HepG2 (cell line): Measurements from ENCODE around the gene LYZ. TPM values are rescaled to one million over a fixed set of nuclear protein-coding genes. Genes with fewer than 3 reads are reported as not detected.
A peak's percentile ranks its signal among the peaks of the same experiment; 100 is the strongest.

ENCODE experiments used
- FOSL1 ChIP-seq: sonication (generic); formaldehyde crosslinking; IDR thresholded peaks from 2 replicates; pipeline ENCODE4 v1.9.0; 2021; ENCODE audit warnings: missing genetic modification reagents, borderline replicate concordance
- FOXJ3 ChIP-seq: sonication (generic); formaldehyde crosslinking; IDR thresholded peaks from 2 replicates; pipeline ENCODE4 v1.4.0; 2020; ENCODE audit warnings: missing genetic modification reagents, mild to moderate bottlenecking, borderline replicate concordance
- HNRNPH1 ChIP-seq: fragments of 200-400 bp; formaldehyde crosslinking; optimal IDR thresholded peaks from 2 replicates; pipeline ENCODE3; 2017; ENCODE audit warnings: mild to moderate bottlenecking, low read depth, low read length
- MATR3 ChIP-seq: sonication (generic); formaldehyde crosslinking; IDR thresholded peaks from 2 replicates; pipeline ENCODE4 v1.4.0; 2020; ENCODE audit warnings: missing genetic modification reagents
- MIER2 ChIP-seq: IDR thresholded peaks from 2 replicates; pipeline ENCODE4 v1.6.1; 2016; ENCODE audit warnings: missing biosample characterization, missing genetic modification reagents
- NRL ChIP-seq: sonication (generic); formaldehyde crosslinking; IDR thresholded peaks from 2 replicates; pipeline ENCODE4 v1.5.0; 2020; ENCODE audit warnings: missing genetic modification reagents, mild to moderate bottlenecking, moderate library complexity, borderline replicate concordance
- SKI ChIP-seq: fragments of 450-650 bp; IDR thresholded peaks from one replicate; pipeline ENCODE4 v1.6.1; 2018; ENCODE audit warnings: mild to moderate bottlenecking; ENCODE audit not compliant: partially characterized antibody
- polyA plus RNA-seq, 8 experiments: library from polyadenylated mRNA; depleted of rRNA in 3 of 8; stranded (reverse) in 7 of 8; unstranded in 1 of 8; fragments of >200 nt; fragmentation: Illumina TruSeq in 4 of 8; extraction: Trizol in 4 of 8; gene quantifications; 2 replicates each; pipeline versions ENCODE4 v1.2.1 to v1.2.3, GENCODE V29; 2011 to 2016; ENCODE audit warnings: low read depth in 4 of 8, missing spikeins in 1 of 8, mixed read lengths in 1 of 8; ENCODE audit not compliant: insufficient read depth in 1 of 8
- total RNA-seq, 5 experiments: library from RNA; depleted of rRNA; stranded (reverse); fragments of >200 nt; fragmentation: Illumina TruSeq; extraction: Trizol; gene quantifications; 2 replicates each; pipeline ENCODE4 v1.2.3, GENCODE V29; 2016; ENCODE audit warnings: low read depth in 1 of 5
- TF ChIP-seq, protein P1 (sequence below): sonication (generic); formaldehyde crosslinking; IDR thresholded peaks from 2 replicates; pipeline ENCODE4 v1.8.0; 2022; ENCODE audit warnings: mild to moderate bottlenecking, missing genetic modification reagents
- TF ChIP-seq, protein P2 (sequence below): sonication (generic); formaldehyde crosslinking; IDR thresholded peaks from 2 replicates; pipeline ENCODE4 v1.4.0; 2020; ENCODE audit warnings: missing genetic modification reagents
- TF ChIP-seq, protein P3 (sequence below): sonication (generic); formaldehyde crosslinking; IDR thresholded peaks from 2 replicates; pipeline ENCODE4 v1.4.0; 2020; ENCODE audit warnings: missing genetic modification reagents, borderline replicate concordance
- TF ChIP-seq, protein P4 (sequence below): sonication (generic); formaldehyde crosslinking; IDR thresholded peaks from 2 replicates; pipeline ENCODE4 v1.4.0; 2020; ENCODE audit warnings: mild to moderate bottlenecking, missing genetic modification reagents
- TF ChIP-seq, protein P5 (sequence below): IDR thresholded peaks from 2 replicates; pipeline ENCODE4 v1.6.1; 2016; ENCODE audit warnings: missing biosample characterization, missing genetic modification reagents, low read depth

LYZ gene
- total and polyA plus RNA-seq, 2 of the 13 experiments (the other 11 are each of a cell fraction or from before 2014, with no cell fraction given): 1,788 to 2,054 TPM

DNA sequence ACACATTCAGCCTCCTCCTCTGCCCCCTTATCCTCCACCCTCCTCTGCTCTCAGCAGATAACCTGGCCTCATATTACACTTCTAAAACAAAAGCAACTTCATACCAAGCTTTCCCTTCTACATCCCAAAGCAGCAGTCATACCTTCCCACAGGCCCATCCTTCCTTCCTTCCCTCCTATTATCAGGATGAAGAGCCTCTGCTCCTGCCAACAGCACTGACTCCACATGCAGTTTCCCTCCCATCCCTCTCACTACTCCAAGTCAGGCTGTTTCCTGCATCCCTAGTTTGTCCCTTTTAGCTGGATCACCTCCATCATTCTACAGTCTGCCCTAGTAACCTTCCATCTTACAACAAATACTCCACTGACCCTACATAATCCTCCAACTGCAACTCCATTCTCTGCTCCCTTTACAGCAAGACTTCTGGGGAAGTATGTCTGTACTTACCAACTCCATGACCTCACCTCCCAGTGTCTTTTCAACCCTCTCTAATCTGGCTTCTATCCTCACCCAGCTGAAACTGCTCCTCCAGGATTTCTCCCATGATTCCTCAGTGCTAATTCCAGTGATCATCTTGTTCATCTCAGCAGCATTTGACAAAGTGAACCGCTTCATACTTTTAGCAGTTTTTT lies 6.5 kb downstream of the LYZ start (continued):
- TF ChIP-seq, protein P1, sequence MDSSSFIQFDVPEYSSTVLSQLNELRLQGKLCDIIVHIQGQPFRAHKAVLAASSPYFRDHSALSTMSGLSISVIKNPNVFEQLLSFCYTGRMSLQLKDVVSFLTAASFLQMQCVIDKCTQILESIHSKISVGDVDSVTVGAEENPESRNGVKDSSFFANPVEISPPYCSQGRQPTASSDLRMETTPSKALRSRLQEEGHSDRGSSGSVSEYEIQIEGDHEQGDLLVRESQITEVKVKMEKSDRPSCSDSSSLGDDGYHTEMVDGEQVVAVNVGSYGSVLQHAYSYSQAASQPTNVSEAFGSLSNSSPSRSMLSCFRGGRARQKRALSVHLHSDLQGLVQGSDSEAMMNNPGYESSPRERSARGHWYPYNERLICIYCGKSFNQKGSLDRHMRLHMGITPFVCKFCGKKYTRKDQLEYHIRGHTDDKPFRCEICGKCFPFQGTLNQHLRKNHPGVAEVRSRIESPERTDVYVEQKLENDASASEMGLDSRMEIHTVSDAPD (CRISPR knock-in tag): 0 out of 2 replicates have a peak, but pooled peaks have one; percentile 68
- TF ChIP-seq, protein P2, sequence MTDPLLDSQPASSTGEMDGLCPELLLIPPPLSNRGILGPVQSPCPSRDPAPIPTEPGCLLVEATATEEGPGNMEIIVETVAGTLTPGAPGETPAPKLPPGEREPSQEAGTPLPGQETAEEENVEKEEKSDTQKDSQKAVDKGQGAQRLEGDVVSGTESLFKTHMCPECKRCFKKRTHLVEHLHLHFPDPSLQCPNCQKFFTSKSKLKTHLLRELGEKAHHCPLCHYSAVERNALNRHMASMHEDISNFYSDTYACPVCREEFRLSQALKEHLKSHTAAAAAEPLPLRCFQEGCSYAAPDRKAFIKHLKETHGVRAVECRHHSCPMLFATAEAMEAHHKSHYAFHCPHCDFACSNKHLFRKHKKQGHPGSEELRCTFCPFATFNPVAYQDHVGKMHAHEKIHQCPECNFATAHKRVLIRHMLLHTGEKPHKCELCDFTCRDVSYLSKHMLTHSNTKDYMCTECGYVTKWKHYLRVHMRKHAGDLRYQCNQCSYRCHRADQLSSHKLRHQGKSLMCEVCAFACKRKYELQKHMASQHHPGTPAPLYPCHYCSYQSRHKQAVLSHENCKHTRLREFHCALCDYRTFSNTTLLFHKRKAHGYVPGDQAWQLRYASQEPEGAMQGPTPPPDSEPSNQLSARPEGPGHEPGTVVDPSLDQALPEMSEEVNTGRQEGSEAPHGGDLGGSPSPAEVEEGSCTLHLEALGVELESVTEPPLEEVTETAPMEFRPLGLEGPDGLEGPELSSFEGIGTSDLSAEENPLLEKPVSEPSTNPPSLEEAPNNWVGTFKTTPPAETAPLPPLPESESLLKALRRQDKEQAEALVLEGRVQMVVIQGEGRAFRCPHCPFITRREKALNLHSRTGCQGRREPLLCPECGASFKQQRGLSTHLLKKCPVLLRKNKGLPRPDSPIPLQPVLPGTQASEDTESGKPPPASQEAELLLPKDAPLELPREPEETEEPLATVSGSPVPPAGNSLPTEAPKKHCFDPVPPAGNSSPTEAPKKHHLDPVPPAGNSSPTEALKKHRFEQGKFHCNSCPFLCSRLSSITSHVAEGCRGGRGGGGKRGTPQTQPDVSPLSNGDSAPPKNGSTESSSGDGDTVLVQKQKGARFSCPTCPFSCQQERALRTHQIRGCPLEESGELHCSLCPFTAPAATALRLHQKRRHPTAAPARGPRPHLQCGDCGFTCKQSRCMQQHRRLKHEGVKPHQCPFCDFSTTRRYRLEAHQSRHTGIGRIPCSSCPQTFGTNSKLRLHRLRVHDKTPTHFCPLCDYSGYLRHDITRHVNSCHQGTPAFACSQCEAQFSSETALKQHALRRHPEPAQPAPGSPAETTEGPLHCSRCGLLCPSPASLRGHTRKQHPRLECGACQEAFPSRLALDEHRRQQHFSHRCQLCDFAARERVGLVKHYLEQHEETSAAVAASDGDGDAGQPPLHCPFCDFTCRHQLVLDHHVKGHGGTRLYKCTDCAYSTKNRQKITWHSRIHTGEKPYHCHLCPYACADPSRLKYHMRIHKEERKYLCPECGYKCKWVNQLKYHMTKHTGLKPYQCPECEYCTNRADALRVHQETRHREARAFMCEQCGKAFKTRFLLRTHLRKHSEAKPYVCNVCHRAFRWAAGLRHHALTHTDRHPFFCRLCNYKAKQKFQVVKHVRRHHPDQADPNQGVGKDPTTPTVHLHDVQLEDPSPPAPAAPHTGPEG: peak; percentile 76
- no peak for TF ChIP-seq HNRNPH1
- TF ChIP-seq, protein P3, sequence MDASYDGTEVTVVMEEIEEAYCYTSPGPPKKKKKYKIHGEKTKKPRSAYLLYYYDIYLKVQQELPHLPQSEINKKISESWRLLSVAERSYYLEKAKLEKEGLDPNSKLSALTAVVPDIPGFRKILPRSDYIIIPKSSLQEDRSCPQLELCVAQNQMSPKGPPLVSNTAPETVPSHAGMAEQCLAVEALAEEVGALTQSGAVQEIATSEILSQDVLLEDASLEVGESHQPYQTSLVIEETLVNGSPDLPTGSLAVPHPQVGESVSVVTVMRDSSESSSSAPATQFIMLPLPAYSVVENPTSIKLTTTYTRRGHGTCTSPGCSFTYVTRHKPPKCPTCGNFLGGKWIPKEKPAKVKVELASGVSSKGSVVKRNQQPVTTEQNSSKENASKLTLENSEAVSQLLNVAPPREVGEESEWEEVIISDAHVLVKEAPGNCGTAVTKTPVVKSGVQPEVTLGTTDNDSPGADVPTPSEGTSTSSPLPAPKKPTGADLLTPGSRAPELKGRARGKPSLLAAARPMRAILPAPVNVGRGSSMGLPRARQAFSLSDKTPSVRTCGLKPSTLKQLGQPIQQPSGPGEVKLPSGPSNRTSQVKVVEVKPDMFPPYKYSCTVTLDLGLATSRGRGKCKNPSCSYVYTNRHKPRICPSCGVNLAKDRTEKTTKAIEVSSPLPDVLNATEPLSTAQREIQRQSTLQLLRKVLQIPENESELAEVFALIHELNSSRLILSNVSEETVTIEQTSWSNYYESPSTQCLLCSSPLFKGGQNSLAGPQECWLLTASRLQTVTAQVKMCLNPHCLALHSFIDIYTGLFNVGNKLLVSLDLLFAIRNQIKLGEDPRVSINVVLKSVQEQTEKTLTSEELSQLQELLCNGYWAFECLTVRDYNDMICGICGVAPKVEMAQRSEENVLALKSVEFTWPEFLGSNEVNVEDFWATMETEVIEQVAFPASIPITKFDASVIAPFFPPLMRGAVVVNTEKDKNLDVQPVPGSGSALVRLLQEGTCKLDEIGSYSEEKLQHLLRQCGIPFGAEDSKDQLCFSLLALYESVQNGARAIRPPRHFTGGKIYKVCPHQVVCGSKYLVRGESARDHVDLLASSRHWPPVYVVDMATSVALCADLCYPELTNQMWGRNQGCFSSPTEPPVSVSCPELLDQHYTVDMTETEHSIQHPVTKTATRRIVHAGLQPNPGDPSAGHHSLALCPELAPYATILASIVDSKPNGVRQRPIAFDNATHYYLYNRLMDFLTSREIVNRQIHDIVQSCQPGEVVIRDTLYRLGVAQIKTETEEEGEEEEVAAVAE (CRISPR knock-in tag): peak; percentile 63; the same call in 1 of the 2 replicates
- peak; percentile 93; the same call in 1 of the 2 replicates for TF ChIP-seq MATR3 (CRISPR knock-in tag)
- TF ChIP-seq NRL (CRISPR knock-in tag): no peak
- TF ChIP-seq FOSL1 (CRISPR knock-in tag): no peak; the same call in 1 of the 2 replicates
- TF ChIP-seq MIER2 (CRISPR knock-in tag): peak; percentile 77; the same call in 1 of the 2 replicates
- TF ChIP-seq SKI: no peak
- TF ChIP-seq, protein P4, sequence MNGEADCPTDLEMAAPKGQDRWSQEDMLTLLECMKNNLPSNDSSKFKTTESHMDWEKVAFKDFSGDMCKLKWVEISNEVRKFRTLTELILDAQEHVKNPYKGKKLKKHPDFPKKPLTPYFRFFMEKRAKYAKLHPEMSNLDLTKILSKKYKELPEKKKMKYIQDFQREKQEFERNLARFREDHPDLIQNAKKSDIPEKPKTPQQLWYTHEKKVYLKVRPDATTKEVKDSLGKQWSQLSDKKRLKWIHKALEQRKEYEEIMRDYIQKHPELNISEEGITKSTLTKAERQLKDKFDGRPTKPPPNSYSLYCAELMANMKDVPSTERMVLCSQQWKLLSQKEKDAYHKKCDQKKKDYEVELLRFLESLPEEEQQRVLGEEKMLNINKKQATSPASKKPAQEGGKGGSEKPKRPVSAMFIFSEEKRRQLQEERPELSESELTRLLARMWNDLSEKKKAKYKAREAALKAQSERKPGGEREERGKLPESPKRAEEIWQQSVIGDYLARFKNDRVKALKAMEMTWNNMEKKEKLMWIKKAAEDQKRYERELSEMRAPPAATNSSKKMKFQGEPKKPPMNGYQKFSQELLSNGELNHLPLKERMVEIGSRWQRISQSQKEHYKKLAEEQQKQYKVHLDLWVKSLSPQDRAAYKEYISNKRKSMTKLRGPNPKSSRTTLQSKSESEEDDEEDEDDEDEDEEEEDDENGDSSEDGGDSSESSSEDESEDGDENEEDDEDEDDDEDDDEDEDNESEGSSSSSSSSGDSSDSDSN (CRISPR knock-in tag): peak; percentile 29; the same call in 1 of the 2 replicates
- peak; percentile 66; the same call in 1 of the 2 replicates for TF ChIP-seq FOXJ3
- TF ChIP-seq, protein P5, sequence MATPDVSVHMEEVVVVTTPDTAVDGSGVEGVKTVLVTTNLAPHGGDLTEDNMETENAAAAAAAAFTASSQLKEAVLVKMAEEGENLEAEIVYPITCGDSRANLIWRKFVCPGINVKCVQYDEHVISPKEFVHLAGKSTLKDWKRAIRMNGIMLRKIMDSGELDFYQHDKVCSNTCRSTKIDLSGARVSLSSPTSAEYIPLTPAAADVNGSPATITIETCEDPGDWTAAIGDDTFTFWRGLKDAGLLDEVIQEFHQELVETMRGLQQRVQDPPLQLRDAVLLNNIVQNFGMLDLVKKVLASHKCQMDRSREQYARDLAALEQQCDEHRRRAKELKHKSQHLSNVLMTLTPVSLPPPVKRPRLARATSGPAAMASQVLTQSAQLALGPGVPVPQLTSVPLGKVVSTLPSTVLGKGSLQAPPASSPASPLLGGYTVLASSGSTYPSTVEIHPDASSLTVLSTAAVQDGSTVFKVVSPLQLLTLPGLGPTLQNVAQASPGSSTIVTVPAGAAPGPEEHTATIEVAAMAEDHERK (CRISPR knock-in tag): no peak
